Stimulated activated CD4-positive, alpha-beta T cell treated with anti-CD3 and anti-CD28 coated beads, Interleukin-4, amount 100 ng/mL, for 48 hours (primary cell): ENCODE results near the gene CELF2.
"Not testable (repeated sequence)": the region's sequence is repeated elsewhere in the genome, so short reads cannot be mapped to it uniquely, and the experiment has no call there.

Experiments
- DNase-seq, 2 donors: peaks; one replicate each; pipeline ENCODE4 v3.0.0-alpha.2; 2020; ENCODE audit warnings: low read depth in 2 of 2

Gene CELF2

DNA sequence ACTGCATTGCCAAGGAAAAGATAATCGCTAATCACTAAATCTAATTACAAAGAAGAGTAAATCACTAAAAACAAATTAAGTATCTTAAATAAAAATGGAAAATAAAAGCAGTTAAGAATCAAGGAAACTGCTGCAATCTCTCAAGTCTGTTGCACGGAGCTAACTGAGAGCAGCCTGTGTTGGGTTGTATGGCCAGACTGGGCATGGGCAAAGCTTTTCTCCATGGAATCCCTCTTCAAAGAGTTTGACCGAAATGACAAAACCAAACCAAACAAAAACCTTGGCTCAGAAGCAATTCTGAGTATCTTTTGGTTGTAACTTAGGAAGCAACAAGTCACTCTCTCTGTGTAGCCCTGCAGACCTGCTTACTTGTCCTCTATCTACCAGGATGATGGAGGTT lies 78.8 kb downstream of the CELF2 start:
- DNase-seq, result no peak

- no peak for DNase-seq
These were observed 80.0 kb downstream of the CELF2 start for GRCh38 chr10:11097686-11098085.

- DNase-seq, result no peak
These were observed 81.0 kb downstream of the CELF2 start for GRCh38 chr10:11098666-11099065.

- DNase-seq, result no peak
These were observed 87.4 kb downstream of the CELF2 start for GRCh38 chr10:11104772-11105675.

- no peak for DNase-seq
These were observed 88.0 kb downstream of the CELF2 start for GRCh38 chr10:11105676-11106004.

GRCh38 chr10:11106621-11107374 lies 89.1 kb downstream of the CELF2 start:
- no peak for DNase-seq

GRCh38 chr10:11107948-11108347 lies 90.3 kb downstream of the CELF2 start:
- DNase-seq, result no peak

DNA sequence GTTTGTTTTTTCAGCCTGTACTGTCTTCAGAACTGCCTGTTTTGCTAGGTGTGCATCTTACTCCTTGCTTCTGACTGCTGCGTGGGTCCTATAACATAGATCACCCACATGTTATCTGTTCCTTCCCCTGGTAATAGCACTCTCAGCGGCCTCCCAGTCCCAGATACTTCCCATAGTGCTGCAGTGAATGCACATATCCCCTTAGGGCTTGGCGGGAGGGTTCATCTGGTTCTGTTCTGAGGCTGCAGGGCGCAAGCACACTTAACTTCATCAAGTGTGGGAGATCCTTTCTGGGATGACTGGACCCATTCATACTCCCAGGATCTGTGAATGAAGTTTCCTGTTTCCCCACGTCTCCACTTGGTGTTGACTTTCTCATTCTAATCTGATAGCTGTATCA lies 90.7 kb downstream of the CELF2 start:
- DNase-seq, result no peak

GRCh38 chr10:11109590-11109989 lies 91.9 kb downstream of the CELF2 start:
- no peak for DNase-seq

DNA sequence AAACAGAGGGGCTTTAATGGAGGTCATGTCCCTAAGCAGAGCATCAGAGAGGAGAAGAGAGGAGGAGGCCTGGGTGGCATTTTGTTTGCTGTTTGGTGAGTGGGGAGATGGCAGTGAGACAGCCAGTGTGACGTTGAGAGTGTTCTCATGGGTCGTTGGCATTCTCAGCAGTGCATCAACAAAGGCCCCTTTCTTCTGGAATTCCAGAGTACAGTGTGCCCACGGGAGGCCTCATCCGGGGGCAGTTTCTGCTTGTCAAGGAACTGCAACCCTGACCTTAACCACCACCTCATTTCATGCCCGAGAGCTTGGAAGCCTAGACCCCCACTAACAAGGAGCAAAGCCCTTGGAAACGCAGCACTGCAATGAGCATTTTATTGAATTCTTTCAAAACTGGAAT lies 92.9 kb downstream of the CELF2 start:
- DNase-seq, result no peak

DNA sequence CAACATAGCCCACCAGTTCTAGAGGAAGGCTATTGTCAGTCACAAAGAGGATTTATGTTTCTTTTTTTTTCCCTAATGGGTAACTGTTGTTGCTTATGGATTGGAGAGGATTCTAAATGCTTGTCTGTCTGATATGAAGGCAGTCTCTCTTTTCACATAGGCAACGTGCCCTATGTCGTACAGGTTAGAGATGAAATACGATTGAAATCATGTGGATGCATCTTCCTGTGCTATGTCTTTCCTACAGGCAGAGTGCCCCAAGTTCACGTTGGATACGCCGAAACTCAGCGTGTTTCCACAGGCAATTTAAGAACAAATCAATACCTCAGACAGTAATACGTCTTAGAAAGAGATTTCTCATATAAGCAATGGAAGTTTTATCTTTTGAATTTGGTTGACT lies 93.8 kb downstream of the CELF2 start:
- DNase-seq, result no peak

DNA sequence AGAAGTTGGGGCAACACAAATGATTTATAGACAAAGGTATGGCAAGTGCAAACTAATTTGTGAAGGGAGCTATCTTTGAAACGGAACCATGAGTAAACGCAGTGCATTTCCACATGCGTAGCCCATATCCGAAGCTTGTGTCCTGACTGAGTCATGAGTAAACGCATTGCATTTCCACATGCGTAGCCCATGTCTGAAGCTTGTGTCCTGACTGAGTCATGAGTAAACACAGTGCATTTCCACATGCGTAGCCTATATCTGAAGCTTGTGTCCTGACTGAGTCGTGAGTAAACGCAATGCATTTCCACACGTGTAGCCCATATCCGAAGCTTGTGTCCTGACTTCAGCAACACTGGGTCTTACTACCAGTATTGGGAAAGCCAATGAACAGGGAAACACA lies 95.0 kb downstream of the CELF2 start:
- no peak for DNase-seq

DNA sequence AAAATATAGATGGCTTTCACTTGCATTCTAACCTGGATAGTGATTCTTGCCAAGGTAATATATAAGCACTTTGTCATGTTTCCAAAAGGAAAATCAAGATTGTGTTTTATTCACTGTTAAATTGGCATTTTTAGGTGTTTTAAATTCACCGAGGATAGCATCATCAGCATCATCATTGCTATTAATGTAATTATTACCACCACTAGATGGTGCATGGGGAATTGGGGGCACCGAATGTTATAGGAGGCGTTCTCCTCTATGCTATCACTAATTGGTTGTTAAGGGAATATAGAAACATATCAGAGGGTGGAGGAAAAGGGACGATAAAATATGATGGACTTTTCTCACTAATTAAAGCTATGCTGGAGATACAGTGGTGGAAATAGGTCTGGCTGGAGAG lies 95.5 kb downstream of the CELF2 start:
- DNase-seq, result no peak

GRCh38 chr10:11114269-11114668 lies 96.6 kb downstream of the CELF2 start:
- DNase-seq, result no peak

- DNase-seq, result no peak
These were observed 97.7 kb downstream of the CELF2 start for GRCh38 chr10:11115337-11115736.

DNA sequence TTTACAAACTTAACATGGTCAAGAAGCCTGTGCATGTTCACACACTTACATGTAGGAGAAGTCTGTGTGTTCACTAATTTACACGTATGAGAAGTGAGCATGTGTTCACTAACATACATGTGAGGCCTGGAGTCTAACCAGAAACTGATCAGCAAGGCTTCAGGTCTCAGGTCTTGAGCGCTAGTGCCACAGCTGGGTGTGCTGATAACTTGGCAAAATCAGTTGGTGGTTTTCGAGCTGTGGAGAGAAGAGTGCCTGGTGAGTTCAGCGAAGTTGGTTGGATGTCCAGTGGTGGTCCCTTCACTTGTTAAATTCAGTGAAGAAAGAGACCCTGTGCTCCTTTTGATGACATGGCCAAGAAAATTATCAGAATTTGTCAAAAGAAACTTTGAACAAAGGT lies 98.7 kb downstream of the CELF2 start:
- DNase-seq, result no peak

DNA sequence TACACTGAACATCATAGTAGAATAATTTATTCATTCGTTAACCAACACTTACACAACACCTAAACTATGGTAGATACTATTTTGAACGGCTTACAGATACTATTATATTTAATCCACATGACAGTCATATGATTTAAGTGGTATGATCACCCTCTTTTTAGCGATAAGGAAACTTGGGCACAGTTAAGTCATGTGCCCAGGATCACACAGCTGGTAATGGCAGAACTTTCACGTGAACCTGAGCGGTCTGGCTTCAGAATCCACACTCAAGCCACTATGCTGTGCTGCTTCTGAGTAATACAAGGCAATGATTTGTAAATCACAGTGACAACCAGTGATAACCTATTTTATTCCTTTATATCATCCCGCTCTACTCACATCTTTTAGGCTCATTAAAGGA lies 99.1 kb downstream of the CELF2 start:
- DNase-seq, result no peak

GRCh38 chr10:11118686-11119085 lies 101.0 kb downstream of the CELF2 start:
- DNase-seq, result no peak

DNA sequence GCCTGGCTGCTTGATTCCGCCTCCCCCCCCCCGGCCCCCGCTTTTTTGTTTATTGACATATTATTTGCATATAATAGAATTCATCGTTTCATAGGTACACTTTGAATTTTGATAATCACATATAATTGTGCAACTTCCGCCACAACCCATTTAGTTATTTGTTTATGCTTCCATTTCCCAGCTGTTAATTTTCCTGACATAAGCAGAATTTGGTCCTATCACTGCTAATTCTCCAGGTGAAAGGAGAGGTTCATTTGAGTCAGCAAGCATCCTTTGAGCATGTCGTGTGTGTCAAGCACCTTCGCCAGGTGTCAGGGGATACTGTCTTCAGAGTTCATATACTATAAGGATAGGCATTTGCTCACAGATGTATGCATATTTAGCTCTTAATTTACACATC lies 102.2 kb downstream of the CELF2 start:
- DNase-seq, result no peak

- DNase-seq, result no peak
These were observed 103.0 kb downstream of the CELF2 start for GRCh38 chr10:11120711-11121110.

- DNase-seq, result not testable (repeated sequence)
These were observed 106.2 kb downstream of the CELF2 start for GRCh38 chr10:11123892-11124291.

- DNase-seq, result no peak
These were observed 107.3 kb downstream of the CELF2 start for GRCh38 chr10:11125004-11125403.

- DNase-seq, result not testable (repeated sequence)
These were observed 109.3 kb downstream of the CELF2 start for GRCh38 chr10:11127017-11127416.
